ENCODE data around the gene ARFGAP3. TPM values are rescaled to one million over a fixed set of nuclear protein-coding genes. Genes with fewer than 3 reads are reported as not detected.

The ARFGAP3 gene
- total RNA-seq, 1 donor from 2014 or later = 59.5 TPM

DNA sequence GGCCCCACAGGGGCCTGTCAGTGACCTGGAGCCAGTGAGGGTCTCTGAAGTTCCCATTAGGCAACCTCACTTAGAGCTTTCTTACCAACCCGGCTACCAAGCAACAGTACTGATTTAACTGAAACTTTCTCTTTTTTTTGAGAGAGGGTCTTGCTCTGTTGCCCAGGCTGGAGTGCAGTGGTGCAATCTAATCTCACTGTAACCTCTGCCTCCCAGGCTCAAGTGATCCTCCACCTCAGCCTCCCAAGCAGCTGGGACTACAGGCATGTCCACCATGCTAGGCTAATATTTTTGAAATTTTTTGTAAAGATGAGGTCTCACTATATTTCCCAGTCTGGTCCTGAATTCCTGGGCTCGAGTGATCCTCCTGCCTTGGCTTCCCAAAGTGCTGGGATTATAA lies 42.5 kb downstream of the ARFGAP3 start:
- no peaks in the 10 kb centered on the region for H3K27me3 Mint-ChIP-seq (ENCODE audit: low read depth, unreplicated experiment)
- no peak overlapping the region for H3K4me2 ChIP-seq (ENCODE audit: low read length)
- no peak overlapping the region for H2AFZ ChIP-seq (ENCODE audit: low read depth, low read length)
- no peaks in the 10 kb centered on the region for H3K27me3 ChIP-seq (ENCODE audit: insufficient read depth, low read length)
- peaks cover 59% of the 10 kb centered on the region for H4K20me1 ChIP-seq (ENCODE audit: insufficient read depth, low read length)
- no peak for TF ChIP-seq EZH2 (IDR thresholded peaks at IDR 0.05; ENCODE audit: insufficient read depth, low read length)
- TF ChIP-seq, protein P1, sequence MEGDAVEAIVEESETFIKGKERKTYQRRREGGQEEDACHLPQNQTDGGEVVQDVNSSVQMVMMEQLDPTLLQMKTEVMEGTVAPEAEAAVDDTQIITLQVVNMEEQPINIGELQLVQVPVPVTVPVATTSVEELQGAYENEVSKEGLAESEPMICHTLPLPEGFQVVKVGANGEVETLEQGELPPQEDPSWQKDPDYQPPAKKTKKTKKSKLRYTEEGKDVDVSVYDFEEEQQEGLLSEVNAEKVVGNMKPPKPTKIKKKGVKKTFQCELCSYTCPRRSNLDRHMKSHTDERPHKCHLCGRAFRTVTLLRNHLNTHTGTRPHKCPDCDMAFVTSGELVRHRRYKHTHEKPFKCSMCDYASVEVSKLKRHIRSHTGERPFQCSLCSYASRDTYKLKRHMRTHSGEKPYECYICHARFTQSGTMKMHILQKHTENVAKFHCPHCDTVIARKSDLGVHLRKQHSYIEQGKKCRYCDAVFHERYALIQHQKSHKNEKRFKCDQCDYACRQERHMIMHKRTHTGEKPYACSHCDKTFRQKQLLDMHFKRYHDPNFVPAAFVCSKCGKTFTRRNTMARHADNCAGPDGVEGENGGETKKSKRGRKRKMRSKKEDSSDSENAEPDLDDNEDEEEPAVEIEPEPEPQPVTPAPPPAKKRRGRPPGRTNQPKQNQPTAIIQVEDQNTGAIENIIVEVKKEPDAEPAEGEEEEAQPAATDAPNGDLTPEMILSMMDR (IDR thresholded peaks at IDR 0.05; ENCODE audit: insufficient read depth, low read depth, low read length) = no peak
- no peak overlapping the region for H3K27ac Mint-ChIP-seq (ENCODE audit: unreplicated experiment)
- H3K27ac ChIP-seq (ENCODE audit: low read depth, low read length) = no peak overlapping the region
- no peaks in the 10 kb centered on the region for H3K79me2 ChIP-seq (ENCODE audit: insufficient read depth, low read length)
- H3K4me1 ChIP-seq (ENCODE audit: insufficient read depth, low read length) = no peaks in the 10 kb centered on the region
- peaks cover 35% of the 10 kb centered on the region for H3K36me3 ChIP-seq (ENCODE audit: insufficient read depth, low read length)
- H3K36me3 Mint-ChIP-seq (ENCODE audit: low read depth, unreplicated experiment) = peaks cover 22% of the 10 kb centered on the region
- no peak for FAIRE-seq
- no peaks in the 10 kb centered on the region for H3K9me3 ChIP-seq (ENCODE audit: insufficient read depth, low read depth, low read length)
- H3K4me3 Mint-ChIP-seq (ENCODE audit: unreplicated experiment) = no peak overlapping the region
- DNase-seq (ENCODE audit: low read depth) = no peak
- no peak overlapping the region for H3K9ac ChIP-seq (ENCODE audit: low read length)
- no peak overlapping the region for H3K4me3 ChIP-seq (ENCODE audit: insufficient read depth, low read depth, low read length)
- no peaks in the 10 kb centered on the region for H3K4me1 Mint-ChIP-seq (ENCODE audit: low read depth, unreplicated experiment)
- no peaks in the 10 kb centered on the region for H3K9me3 Mint-ChIP-seq (ENCODE audit: unreplicated experiment)

DNA sequence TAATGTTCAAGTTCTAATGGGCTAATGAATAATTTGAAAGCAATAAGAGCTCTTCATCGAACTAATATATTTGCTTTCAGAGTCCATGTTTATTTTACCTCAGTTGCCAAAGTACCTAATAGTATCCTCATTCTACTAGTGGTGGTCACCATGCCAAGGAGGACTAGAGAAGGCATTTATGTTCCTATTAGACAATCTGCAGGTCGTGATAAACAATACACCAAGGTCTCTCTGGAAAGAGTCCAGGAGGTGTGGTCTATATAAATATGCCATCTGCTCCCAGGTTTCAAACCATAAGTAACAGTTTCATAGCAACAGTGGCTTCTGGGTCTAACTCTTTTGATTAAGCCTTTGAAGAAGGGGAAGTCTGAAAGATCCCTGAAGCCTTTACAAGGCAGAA lies 42.9 kb downstream of the ARFGAP3 start:
- H3K27me3 ChIP-seq (ENCODE audit: insufficient read depth, low read length) = no peaks in the 10 kb centered on the region
- TF ChIP-seq, protein P1 (IDR thresholded peaks at IDR 0.05; ENCODE audit: insufficient read depth, low read depth, low read length) = no peak
- no peak for TF ChIP-seq EZH2 (IDR thresholded peaks at IDR 0.05; ENCODE audit: insufficient read depth, low read length)
- H3K27ac ChIP-seq (ENCODE audit: low read depth, low read length) = no peak overlapping the region
- peaks cover 32% of the 10 kb centered on the region for H3K36me3 ChIP-seq (ENCODE audit: insufficient read depth, low read length)
- no peak overlapping the region for H3K4me3 Mint-ChIP-seq (ENCODE audit: unreplicated experiment)
- H3K9me3 Mint-ChIP-seq (ENCODE audit: unreplicated experiment) = no peaks in the 10 kb centered on the region
- DNase-seq (ENCODE audit: low read depth) = no peak
- no peak overlapping the region for H3K27ac Mint-ChIP-seq (ENCODE audit: unreplicated experiment)
- H2AFZ ChIP-seq (ENCODE audit: low read depth, low read length) = no peak overlapping the region
- H3K4me2 ChIP-seq (ENCODE audit: low read length) = no peak overlapping the region
- no peaks in the 10 kb centered on the region for H3K4me1 ChIP-seq (ENCODE audit: insufficient read depth, low read length)
- no peaks in the 10 kb centered on the region for H3K9me3 ChIP-seq (ENCODE audit: insufficient read depth, low read depth, low read length)
- H3K36me3 Mint-ChIP-seq (ENCODE audit: low read depth, unreplicated experiment) = peaks cover 25% of the 10 kb centered on the region
- no peak overlapping the region for H3K4me3 ChIP-seq (ENCODE audit: insufficient read depth, low read depth, low read length)
- H3K9ac ChIP-seq (ENCODE audit: low read length) = no peak overlapping the region
- H4K20me1 ChIP-seq (ENCODE audit: insufficient read depth, low read length) = peaks cover 57% of the 10 kb centered on the region
- FAIRE-seq = no peak
- no peaks in the 10 kb centered on the region for H3K27me3 Mint-ChIP-seq (ENCODE audit: low read depth, unreplicated experiment)
- H3K79me2 ChIP-seq (ENCODE audit: insufficient read depth, low read length) = no peaks in the 10 kb centered on the region
- H3K4me1 Mint-ChIP-seq (ENCODE audit: low read depth, unreplicated experiment) = no peaks in the 10 kb centered on the region

DNA sequence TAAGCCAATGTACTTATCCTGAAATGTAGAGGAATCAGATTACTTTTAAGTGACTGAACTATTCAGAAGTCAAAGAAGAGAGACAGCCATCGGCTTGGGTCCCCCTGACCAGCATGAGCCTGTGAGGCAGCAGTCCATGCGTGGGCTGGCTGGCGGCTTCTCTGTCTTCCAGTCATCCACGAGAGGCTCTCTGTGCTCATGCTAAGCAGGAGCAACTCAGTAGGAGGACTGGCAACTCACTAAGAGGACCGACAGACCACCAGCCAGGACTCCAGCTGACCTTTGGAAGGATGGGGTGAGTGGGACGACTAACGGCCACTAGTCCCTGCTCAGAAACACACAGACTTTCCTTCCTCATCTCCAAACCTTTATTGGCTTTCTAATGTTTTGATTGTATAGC lies 43.6 kb downstream of the ARFGAP3 start:
- peaks cover 52% of the 10 kb centered on the region for H4K20me1 ChIP-seq (ENCODE audit: insufficient read depth, low read length)
- Mint-ChIP-seq H3K9me3 (ENCODE audit: unreplicated experiment) (no peaks in the 10 kb centered on the region), H3K36me3 (ENCODE audit: low read depth, unreplicated experiment) (peaks cover 27% of the 10 kb centered on the region), H3K4me3 (ENCODE audit: unreplicated experiment) (no peak overlapping the region), H3K27ac (ENCODE audit: unreplicated experiment) (no peak overlapping the region), H3K27me3 (ENCODE audit: low read depth, unreplicated experiment) (no peaks in the 10 kb centered on the region), H3K4me1 (ENCODE audit: low read depth, unreplicated experiment) (no peaks in the 10 kb centered on the region)
- peaks cover 38% of the 10 kb centered on the region for H3K36me3 ChIP-seq (ENCODE audit: insufficient read depth, low read length)
- H3K9ac ChIP-seq (ENCODE audit: low read length) = no peak overlapping the region
- H3K4me1 ChIP-seq (ENCODE audit: insufficient read depth, low read length) = no peaks in the 10 kb centered on the region
- DNase-seq (ENCODE audit: low read depth) (no peak), FAIRE-seq (no peak)
- no peaks in the 10 kb centered on the region for H3K9me3 ChIP-seq (ENCODE audit: insufficient read depth, low read depth, low read length)
- no peak overlapping the region for H2AFZ ChIP-seq (ENCODE audit: low read depth, low read length)
- no peak overlapping the region for H3K4me2 ChIP-seq (ENCODE audit: low read length)
- no peak overlapping the region for H3K27ac ChIP-seq (ENCODE audit: low read depth, low read length)
- H3K4me3 ChIP-seq (ENCODE audit: insufficient read depth, low read depth, low read length) = no peak overlapping the region
- H3K79me2 ChIP-seq (ENCODE audit: insufficient read depth, low read length) = no peaks in the 10 kb centered on the region
- no peaks in the 10 kb centered on the region for H3K27me3 ChIP-seq (ENCODE audit: insufficient read depth, low read length)
- TF ChIP-seq, protein P1 (IDR thresholded peaks at IDR 0.05; ENCODE audit: insufficient read depth, low read depth, low read length) = no peak
- TF ChIP-seq EZH2 (IDR thresholded peaks at IDR 0.05; ENCODE audit: insufficient read depth, low read length) = no peak
